HG02759 (cell line): ENCODE results near the gene SUPT20HL2.
"Not testable (repeated sequence)": the region's sequence is repeated elsewhere in the genome, so short reads cannot be mapped to it uniquely, and the experiment has no call there.

Experiments used
- ATAC-seq: cut with Tn5 transposase; IDR thresholded peaks from one replicate; pipeline ENCODE4 v1.9.1; 2021; ENCODE audit warnings: mild to moderate bottlenecking, moderate library complexity; ENCODE audit not compliant: unreplicated experiment

SUPT20HL2 gene

DNA sequence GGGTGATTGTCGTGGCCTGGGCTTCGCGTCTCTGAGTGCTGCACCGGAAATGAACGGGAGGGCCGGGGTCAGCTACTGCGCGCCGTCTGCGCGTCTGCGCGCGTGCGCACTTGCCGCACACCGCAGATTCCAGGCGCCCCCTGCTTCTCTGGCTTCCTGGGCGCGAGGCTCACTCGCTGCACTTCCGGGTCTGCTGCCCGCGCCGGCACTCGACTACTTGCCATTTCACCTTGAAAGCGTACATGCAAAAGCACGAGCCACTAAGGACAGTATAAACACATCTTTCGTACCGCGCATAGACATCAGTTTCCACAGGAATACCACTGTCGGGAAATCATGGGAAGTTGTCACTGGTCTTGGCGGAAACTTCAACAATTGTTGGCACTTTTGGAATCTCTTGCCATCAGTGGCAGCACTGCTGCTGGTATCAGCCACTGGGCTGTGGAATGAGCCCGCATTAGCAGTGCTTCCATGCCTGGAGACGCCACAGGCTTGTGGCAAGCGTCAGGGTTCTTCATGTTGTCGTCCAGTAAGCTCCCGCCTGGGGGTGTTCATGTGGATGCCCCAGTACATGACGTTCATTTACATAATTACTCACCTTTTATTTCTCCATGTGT, at the start of gene SUPT20HL2:
Gene SUPT20HL2, minus strand, starts transcription at position 51 of the 617 bp plus-strand sequence. CDS start 754 bp downstream, outside the sequence.
- no peak for ATAC-seq

GRCh38 chrX:24362089-24362745, 48.3 kb upstream of the SUPT20HL2 start:
- ATAC-seq = not testable (repeated sequence)

GRCh38 chrX:24360272-24360671, 46.4 kb upstream of the SUPT20HL2 start, which contains the start of gene SUPT20HL1:
TSS of gene SUPT20HL1 (plus strand) at chrX:24360639. CDS start at chrX:24362761, 2,122 bp downstream.
- no peak for ATAC-seq

DNA sequence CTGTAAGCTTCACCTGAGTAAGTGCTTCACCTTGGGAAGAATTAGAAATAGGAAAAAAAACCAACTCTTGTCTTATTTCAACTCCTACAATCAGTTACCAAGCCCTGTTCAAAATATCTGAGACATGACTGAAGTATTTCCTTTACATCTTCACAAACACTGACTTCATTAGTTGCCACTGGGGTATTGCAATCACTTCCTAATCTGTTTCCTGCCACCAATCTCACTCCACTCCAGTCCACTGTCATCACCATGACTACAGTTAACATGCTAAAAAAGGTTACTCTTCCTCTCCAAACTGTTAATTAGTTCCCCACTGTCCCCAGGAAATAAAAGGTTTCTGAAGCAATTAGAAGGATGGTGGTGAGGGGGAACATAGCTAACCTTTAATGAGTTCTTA, 43.2 kb upstream of the SUPT20HL2 start:
- ATAC-seq = no peak

DNA sequence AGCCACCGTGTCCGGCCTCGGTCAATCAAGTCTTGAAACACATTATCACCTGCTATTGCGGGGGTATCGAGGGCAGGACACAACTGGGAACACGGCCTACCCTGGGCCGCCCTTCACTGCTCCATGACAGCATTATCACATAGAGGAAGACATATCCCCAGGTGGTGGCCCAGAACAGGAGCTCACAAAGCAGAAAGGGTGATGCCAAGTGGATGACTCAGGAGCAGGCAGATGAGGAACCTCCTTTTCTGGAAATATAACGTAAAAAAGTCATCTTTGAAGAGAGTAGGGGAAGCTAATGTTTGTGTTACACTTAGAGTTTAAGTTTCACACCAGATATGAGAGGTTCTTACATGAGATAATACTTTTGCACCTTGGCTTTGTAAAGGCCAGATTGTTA, 41.2 kb upstream of the SUPT20HL2 start:
- ATAC-seq = no peak

DNA sequence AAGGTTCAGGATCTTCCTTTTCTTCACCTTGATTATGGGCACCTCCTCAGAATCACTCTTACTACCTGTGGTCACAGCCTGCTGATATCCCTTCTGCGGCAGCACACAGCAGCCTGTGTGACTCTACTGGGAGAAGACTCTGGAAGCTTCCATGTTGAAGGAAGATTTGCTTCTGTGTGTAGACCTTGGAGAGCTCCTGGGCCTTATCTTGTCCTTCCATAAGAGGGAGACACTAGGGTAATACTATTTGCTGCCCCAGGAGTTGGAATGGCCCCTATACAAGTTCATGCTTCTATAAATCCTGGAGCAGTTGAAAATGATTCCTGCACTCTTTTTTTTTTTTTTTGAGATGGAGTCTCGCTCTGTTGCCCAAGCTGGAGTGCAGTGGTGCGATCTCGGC, 36.3 kb upstream of the SUPT20HL2 start:
- ATAC-seq = no peak

- ATAC-seq = no peak
Observed at GRCh38 chrX:24347881-24348280, 34.0 kb upstream of the SUPT20HL2 start.

DNA sequence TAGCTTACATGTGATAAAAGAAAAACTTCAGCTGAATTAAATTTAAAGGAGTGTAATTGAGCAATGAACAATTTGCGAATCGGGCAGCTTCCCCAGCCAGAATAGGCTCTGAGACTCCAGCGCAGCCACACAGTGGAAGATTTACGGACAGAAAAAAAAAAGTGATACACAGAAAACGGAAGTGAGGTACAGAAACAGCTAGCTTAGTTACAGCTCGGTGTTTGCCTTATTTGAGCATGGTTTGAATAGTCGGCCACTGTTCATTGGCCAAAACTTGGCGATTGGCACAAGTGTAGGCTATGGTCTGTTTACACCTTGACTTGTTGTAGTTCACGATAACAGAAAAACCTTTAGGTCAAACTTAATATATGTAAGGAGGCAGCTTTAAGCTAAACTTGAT, 29.9 kb upstream of the SUPT20HL2 start:
- ATAC-seq = peak; percentile 91

GRCh38 chrX:24341795-24342194, 27.9 kb upstream of the SUPT20HL2 start:
- no peak for ATAC-seq

GRCh38 chrX:24340501-24340900, 26.6 kb upstream of the SUPT20HL2 start:
- no peak for ATAC-seq

DNA sequence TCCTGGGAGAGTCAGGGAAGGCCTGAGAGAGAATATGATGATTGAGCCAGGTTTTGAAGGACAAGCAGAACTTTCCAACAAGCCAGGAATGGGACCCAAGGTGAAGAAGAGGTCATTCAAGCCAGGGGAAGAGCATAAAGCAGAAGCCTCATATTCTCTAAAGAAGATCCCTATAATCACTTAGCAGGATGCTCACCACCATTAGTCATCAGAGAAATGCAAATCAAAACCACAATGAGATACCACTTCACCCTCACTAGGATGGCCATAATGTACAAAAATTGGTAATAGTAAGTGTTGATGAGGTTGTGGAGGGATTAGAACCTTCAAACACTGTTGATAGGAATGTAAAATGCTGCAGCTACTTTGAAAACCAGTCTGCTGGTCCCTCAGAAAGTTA, 26.0 kb upstream of the SUPT20HL2 start:
- ATAC-seq = no peak

DNA sequence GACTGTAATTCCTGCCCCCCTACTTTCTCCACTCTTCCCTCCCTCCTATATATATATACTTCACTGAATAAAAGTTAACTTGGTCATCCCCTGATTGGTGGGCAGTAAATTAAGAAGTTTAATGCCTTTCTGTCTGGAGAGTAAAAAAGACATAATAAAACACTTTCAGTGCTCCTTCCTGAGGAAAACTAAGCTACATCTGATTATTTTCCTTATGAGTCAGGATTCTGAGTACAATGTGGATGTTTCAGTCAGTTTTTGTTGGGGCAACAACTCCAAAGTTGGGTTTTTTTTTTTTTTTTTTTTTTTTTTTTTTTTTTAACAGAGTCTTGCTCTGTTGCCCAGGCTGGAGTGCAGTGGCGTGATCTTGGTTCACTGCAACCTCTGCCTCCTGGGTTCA, 22.0 kb upstream of the SUPT20HL2 start:
- ATAC-seq = no peak

GRCh38 chrX:24334461-24334860, 20.6 kb upstream of the SUPT20HL2 start:
- no peak for ATAC-seq

GRCh38 chrX:24333371-24333770, 19.5 kb upstream of the SUPT20HL2 start:
- ATAC-seq = no peak

- no peak for ATAC-seq
Observed at GRCh38 chrX:24332878-24333277, 19.0 kb upstream of the SUPT20HL2 start.

DNA sequence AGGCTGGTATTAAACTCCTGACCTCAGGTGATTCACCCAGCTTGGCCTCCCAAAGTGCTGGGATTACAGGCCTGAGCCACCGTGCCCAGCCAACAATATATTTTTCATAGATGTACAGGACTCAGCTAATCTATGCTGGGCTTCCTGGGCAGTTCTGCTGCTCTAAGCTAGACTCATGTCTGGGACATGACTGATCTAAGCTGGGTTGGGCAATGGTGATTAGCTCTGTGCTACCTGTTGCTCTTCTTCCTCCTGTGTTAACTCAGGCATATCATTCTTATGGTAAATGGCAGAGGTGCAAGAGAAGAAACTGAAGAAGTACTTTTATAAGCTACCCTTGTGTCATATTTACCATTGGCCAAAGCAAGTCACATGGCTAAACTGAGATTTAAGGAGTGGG, 11.4 kb upstream of the SUPT20HL2 start:
- no peak for ATAC-seq

- ATAC-seq = no peak
Observed at GRCh38 chrX:24321741-24322395, 8.0 kb upstream of the SUPT20HL2 start.

- ATAC-seq = no peak
Observed at GRCh38 chrX:24317567-24317966, 3.7 kb upstream of the SUPT20HL2 start.

- no peak for ATAC-seq
Observed at GRCh38 chrX:24316111-24316510, 2.2 kb upstream of the SUPT20HL2 start.

DNA sequence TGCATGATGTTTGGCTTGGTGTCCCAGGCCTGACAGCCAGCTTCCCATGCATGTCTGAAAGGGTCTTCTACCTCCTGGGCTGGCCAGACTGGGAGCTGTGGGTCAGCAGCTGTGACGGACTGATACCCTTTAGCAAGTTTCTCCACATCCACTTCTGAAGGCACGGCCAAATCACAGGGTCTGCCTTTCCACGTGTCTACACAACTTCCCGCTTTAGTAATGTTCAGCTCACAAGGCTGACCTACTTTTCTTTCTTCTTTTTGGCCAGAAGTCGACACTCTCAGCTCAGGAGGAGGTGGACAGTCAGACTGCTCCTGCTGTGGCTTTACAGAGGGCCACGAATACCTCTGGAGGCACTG, 1.6 kb downstream of the SUPT20HL2 start:
- not testable (repeated sequence) for ATAC-seq

- ATAC-seq = not testable (repeated sequence)
Observed at GRCh38 chrX:24311507-24312248, 2.2 kb downstream of the SUPT20HL2 start.
